SK-N-SH treated with all-trans-retinoic acid at 6 μM for 48 hours (cell line): Measurements from ENCODE around the gene RTL1.

Source experiments
- ATAC-seq: fragments of 200-7000 bp; cut with Tn5 transposase; 3 replicates; pipeline ENCODE4 v1.9.1; 2020; ENCODE audit warnings: mild to moderate bottlenecking, moderate library complexity
- ARNTL ChIP-seq: fragments of 450-650 bp; formaldehyde crosslinking; IDR thresholded peaks from 2 replicates; pipeline ENCODE4 v1.5.0; 2020; ENCODE audit warnings: low read depth, mild to moderate bottlenecking, moderate library complexity, borderline replicate concordance
- BACH2 ChIP-seq: fragments of 250-450 bp; sonication (Bioruptor Pico); IDR thresholded peaks from 2 replicates; pipeline ENCODE4 v1.9.0; 2021; ENCODE audit warnings: mild to moderate bottlenecking, borderline replicate concordance
- CREB5 ChIP-seq: fragments of 250-450 bp; sonication (Bioruptor Pico); IDR thresholded peaks from 2 replicates; pipeline ENCODE4 v1.5.1; 2020; ENCODE audit warnings: low read depth, mild to moderate bottlenecking, moderate library complexity
- CSDC2 ChIP-seq: fragments of 250-450 bp; sonication (Bioruptor Pico); IDR thresholded peaks from 2 replicates; pipeline ENCODE4 v1.5.0; 2020; ENCODE audit warnings: mild to moderate bottlenecking, moderate library complexity
- CSRNP3 ChIP-seq: fragments of 250-450 bp; sonication (Bioruptor Pico); IDR thresholded peaks from 2 replicates; pipeline ENCODE4 v1.5.1; 2021; ENCODE audit warnings: mild to moderate bottlenecking, moderate library complexity
- ESRRG ChIP-seq: fragments of 250-450 bp; sonication (Bioruptor Pico); IDR thresholded peaks from 2 replicates; pipeline ENCODE4 v1.6.1; 2021; ENCODE audit warnings: mild to moderate bottlenecking
- GLIS3 ChIP-seq: fragments of 250-450 bp; sonication (Bioruptor Pico); IDR thresholded peaks from 2 replicates; pipeline ENCODE4 v1.5.0; 2020; ENCODE audit warnings: mild to moderate bottlenecking, moderate library complexity
- ISL1 ChIP-seq: fragments of 250-450 bp; sonication (Bioruptor Pico); IDR thresholded peaks from 2 replicates; pipeline ENCODE4 v2.1.2; 2022; ENCODE audit warnings: mild to moderate bottlenecking, moderate library complexity
- OSR1 ChIP-seq: fragments of 250-450 bp; sonication (Bioruptor Pico); IDR thresholded peaks from 2 replicates; pipeline ENCODE4 v1.8.0; 2022; ENCODE audit warnings: moderate library complexity, mild to moderate bottlenecking, inconsistent platforms
- PATZ1 ChIP-seq: fragments of 250-450 bp; sonication (Bioruptor Pico); IDR thresholded peaks from 2 replicates; pipeline ENCODE4 v1.8.0; 2020; ENCODE audit warnings: mild to moderate bottlenecking, moderate library complexity, borderline replicate concordance
- POU6F1 ChIP-seq: fragments of 250-450 bp; sonication (Bioruptor Pico); IDR thresholded peaks from 2 replicates; pipeline ENCODE4 v1.8.0; 2021; ENCODE audit warnings: low read depth, mild to moderate bottlenecking, moderate library complexity, borderline replicate concordance
- RARB ChIP-seq: fragments of 250-450 bp; sonication (Bioruptor Pico); IDR thresholded peaks from 2 replicates; pipeline ENCODE4 v1.8.0; 2021; ENCODE audit warnings: mild to moderate bottlenecking, moderate library complexity
- SNAI2 ChIP-seq: fragments of 250-450 bp; sonication (Bioruptor Pico); IDR thresholded peaks from 2 replicates; pipeline ENCODE4 v1.5.0; 2020; ENCODE audit warnings: mild to moderate bottlenecking, moderate library complexity
- TCF4 ChIP-seq: fragments of 250-450 bp; sonication (Bioruptor Pico); IDR thresholded peaks from 2 replicates; pipeline ENCODE4 v1.8.0; 2021; ENCODE audit warnings: mild to moderate bottlenecking, moderate library complexity, borderline replicate concordance
- TOX ChIP-seq: fragments of 250-450 bp; sonication (Bioruptor Pico); IDR thresholded peaks from 2 replicates; pipeline ENCODE4 v1.8.0; 2021; ENCODE audit warnings: mild to moderate bottlenecking, moderate library complexity, borderline replicate concordance
- TSHZ2 ChIP-seq: fragments of 250-450 bp; sonication (Bioruptor Pico); IDR thresholded peaks from 2 replicates; pipeline ENCODE4 v1.5.0; 2020; ENCODE audit warnings: mild to moderate bottlenecking, moderate library complexity
- ZC3H10 ChIP-seq: fragments of 250-450 bp; sonication (Bioruptor Pico); IDR thresholded peaks from 2 replicates; pipeline ENCODE4 v1.5.1; 2021; ENCODE audit warnings: mild to moderate bottlenecking, moderate library complexity
- ZFP3 ChIP-seq: fragments of 250-450 bp; sonication (Bioruptor Pico); IDR thresholded peaks from 2 replicates; pipeline ENCODE4 v1.5.0; 2020; ENCODE audit warnings: mild to moderate bottlenecking, moderate library complexity
- ZFP30 ChIP-seq: fragments of 450-650 bp; formaldehyde crosslinking; IDR thresholded peaks from 2 replicates; pipeline ENCODE4 v1.5.0; 2022; ENCODE audit warnings: mild to moderate bottlenecking, moderate library complexity
- ZNF70 ChIP-seq: fragments of 450-650 bp; formaldehyde crosslinking; IDR thresholded peaks from 2 replicates; pipeline ENCODE4 v1.5.0; 2020; ENCODE audit warnings: mild to moderate bottlenecking, moderate library complexity
- ZNF8 ChIP-seq: fragments of 450-650 bp; formaldehyde crosslinking; IDR thresholded peaks from 2 replicates; pipeline ENCODE4 v1.5.0; 2020; ENCODE audit warnings: mild to moderate bottlenecking, moderate library complexity

RTL1 gene

GRCh38 chr14:100875126-100875525, 28.4 kb downstream of the RTL1 start:
- no peak for ATAC-seq
- TF ChIP-seq ZFP3 (no peak), ARNTL (CRISPR knock-in tag) (no peak), CSDC2 (CRISPR knock-in tag) (no peak), ZNF70 (CRISPR knock-in tag) (no peak), SNAI2 (CRISPR knock-in tag) (no peak), TSHZ2 (no peak), PATZ1 (no peak), TCF4 (no peak), ISL1 (CRISPR knock-in tag) (no peak), RARB (CRISPR knock-in tag) (no peak), ZNF8 (CRISPR knock-in tag) (no peak), ZFP30 (no peak), ZC3H10 (no peak), OSR1 (CRISPR knock-in tag) (no peak), CREB5 (no peak)

GRCh38 chr14:100874411-100875091, 29.0 kb downstream of the RTL1 start:
- no peak for ATAC-seq
- TF ChIP-seq ESRRG (CRISPR knock-in tag) (no peak), ZFP30 (no peak), PATZ1 (no peak), CREB5 (no peak), GLIS3 (no peak), CSRNP3 (no peak)
- TF ChIP-seq, all 23 proteins: peak for 0

GRCh38 chr14:100874051-100874410, 29.5 kb downstream of the RTL1 start:
- no peak for ATAC-seq

More at GRCh38 chr14:100874051-100874410, 29.5 kb downstream of the RTL1 start:
- TF ChIP-seq POU6F1 (CRISPR knock-in tag) (no peak), TCF4 (no peak), ISL1 (CRISPR knock-in tag) (no peak), ZFP30 (no peak), ESRRG (CRISPR knock-in tag) (no peak), CSDC2 (CRISPR knock-in tag) (no peak), ZFP3 (no peak), CSRNP3 (no peak), TOX (no peak), BACH2 (CRISPR knock-in tag) (no peak), RARB (CRISPR knock-in tag) (no peak)
